Left renal cortex interstitium (tissue), 4 donors: ENCODE results near the gene GOLGA1. TPM values are rescaled to one million over a fixed set of nuclear protein-coding genes. Genes with fewer than 3 reads are reported as not detected.
"Not testable (repeated sequence)": the region's sequence is repeated elsewhere in the genome, so short reads cannot be mapped to it uniquely, and the experiment has no call there.

Experiments
- DNase-seq, 4 donors: peaks; one replicate each; pipeline ENCODE4 v3.0.0-alpha.2; 2013; ENCODE audit warnings: low read depth in 4 of 4, low spot score in 2 of 4, missing footprints in 1 of 4
- polyA plus RNA-seq, 4 donors: library from polyadenylated mRNA; unstranded; fragments of 120-200 nt; gene quantifications; one replicate each; pipeline ENCODE4 v1.2.1, GENCODE V29; 2013; ENCODE audit not compliant: insufficient read length in 4 of 4

Gene GOLGA1
- polyA plus RNA-seq, 4 donors = 14.3 to 17.8 (median 16.5) TPM

DNA sequence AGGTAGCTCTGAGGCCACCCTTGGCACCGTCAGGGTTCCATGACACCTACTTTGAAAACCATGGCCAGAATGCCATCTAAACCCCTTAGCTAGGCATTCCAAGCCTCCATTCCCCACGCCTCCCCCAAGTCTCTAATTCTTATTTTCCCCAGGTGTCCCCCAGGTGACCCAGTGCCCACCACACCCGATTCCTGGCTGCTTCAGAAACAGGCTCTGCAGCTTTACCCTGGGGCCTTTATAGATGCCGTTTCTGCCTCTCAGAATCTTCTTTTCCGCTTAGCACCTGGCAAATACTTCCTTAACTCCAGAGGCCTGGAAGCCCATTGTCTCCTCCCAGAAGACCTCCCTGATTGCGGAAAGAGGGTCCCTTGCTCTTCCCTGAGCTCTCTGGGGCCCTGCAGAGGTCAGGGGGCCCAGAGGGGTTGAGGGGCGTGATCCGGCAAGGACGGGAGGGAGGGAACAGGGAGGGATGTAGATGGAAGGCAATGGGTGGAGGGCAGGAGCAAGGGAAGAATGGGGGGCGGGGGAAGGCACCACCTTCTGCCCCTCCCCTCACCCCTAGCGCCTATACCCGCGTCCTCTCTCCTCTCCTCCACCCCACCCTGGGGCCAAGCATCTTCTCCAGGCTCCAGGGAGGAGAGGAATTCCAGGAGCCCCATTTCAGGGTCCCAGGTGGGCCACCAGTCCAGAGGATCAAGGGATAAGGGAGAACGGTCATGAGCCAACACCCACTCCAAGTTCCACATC is 99.6 kb downstream of the GOLGA1 start:
- no peak for DNase-seq

DNA sequence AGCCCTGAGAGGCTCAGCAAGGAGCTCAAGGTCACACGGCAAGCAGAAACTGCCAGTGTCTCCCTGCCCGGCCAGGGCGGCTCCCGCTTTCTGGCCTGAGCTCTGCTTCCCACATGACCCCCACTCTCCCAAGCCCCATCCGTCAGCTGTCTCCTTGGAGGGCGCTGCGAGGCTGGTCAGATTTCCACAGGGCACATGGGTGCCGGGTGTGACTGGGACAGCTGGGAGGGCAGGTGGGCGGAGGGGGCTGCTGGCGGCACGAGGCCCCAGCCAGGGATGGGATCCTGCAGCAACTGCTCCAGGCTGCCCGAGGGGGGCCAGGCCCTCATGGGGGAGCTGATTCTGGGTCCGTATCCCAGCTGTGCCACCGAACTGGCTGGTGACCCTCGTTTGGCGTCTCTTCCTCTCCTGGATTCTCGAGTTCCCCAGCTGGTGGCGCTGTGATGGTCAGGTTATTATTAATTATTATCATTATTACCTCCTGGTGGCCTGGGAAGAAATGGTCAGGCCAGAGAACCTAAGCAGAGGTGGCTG is 100.5 kb downstream of the GOLGA1 start:
- DNase-seq = no peak

- no peak for DNase-seq
Observed at GRCh38 chr9:124839612-124840299, 101.1 kb downstream of the GOLGA1 start.

GRCh38 chr9:124838567-124839275 is 102.2 kb downstream of the GOLGA1 start:
- DNase-seq = not testable (repeated sequence)

DNA sequence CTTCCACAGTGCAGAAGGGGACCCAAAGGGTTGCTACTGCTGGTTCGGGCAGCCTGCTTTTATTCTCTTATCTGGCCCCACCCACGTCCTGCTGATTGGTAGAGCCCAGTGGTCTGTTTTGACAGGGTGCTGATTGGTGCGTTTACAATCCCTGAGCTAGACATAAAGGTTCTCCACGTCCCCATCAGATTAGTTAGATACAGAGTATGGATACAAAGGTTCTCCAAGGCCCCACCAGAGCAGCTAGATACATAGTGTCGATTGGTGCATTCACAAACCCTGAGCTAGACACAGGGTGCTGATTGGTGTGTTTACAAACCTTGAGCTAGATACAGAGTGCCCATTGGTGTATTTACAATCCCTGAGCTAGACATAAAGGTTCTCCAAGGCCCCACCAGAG is 102.8 kb downstream of the GOLGA1 start:
- DNase-seq = not testable (repeated sequence)

GRCh38 chr9:124835026-124835557 is 105.8 kb downstream of the GOLGA1 start:
- DNase-seq = peak in 1 of 4 donors; percentile 45

GRCh38 chr9:124834591-124834990 is 106.3 kb downstream of the GOLGA1 start:
- DNase-seq = no peak

- no peak for DNase-seq
Observed at GRCh38 chr9:124831642-124832364, 109.1 kb downstream of the GOLGA1 start.

- no peak for DNase-seq
Observed at GRCh38 chr9:124830593-124830992, 110.3 kb downstream of the GOLGA1 start.

DNA sequence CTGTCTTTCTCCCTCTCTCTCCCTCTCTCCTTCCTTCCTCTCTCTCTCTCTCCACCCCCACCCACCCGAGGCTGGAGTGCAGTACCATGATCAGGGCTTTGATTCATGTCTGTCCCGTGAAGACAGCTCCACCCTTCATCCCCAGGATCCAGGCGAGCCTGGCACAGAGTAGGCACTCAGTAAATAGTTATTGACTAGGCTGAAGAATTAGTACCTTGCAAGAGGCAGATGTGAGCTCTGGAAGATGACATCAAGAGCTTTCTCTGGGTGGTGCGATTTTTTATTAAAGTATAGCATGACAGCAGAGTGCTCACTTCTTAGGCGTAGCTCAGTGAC is 111.6 kb downstream of the GOLGA1 start:
- no peak for DNase-seq

- no peak for DNase-seq
Observed at GRCh38 chr9:124828489-124829333, 112.2 kb downstream of the GOLGA1 start.

Other genes starting within 250 kb of the GOLGA1 start
- 1 to 10 TPM in 2 of 4 donors, under 1 TPM in 2; 0.66 to 1.9 (median 1.3) TPM for gene NR6A1, start 169.8 kb downstream of the GOLGA1 start, polyA plus RNA-seq
- gene OLFML2A, start 163.9 kb downstream of the GOLGA1 start, polyA plus RNA-seq = 10 to 100 TPM; 20.6 to 26.3 (median 24.0) TPM
- gene WDR38, start 87.6 kb downstream of the GOLGA1 start, polyA plus RNA-seq = under 1 TPM; 0.19 to 0.31 (median 0.30) TPM
- gene RPL35, start 79.1 kb downstream of the GOLGA1 start, polyA plus RNA-seq = 1,000 to 10,000 TPM in 2 of 4 donors, 100 to 1,000 TPM in 2; 763 to 1,347 (median 976) TPM
- 10 to 100 TPM; 37.2 to 41.2 (median 38.3) TPM for gene ARPC5L, start 79.0 kb downstream of the GOLGA1 start, polyA plus RNA-seq
- gene SCAI, start 202.4 kb upstream of the GOLGA1 start, polyA plus RNA-seq = 10 to 100 TPM in 3 of 4 donors, 1 to 10 TPM in 1; 6.7 to 15.7 (median 12.9) TPM
- gene PPP6C, start 248.7 kb upstream of the GOLGA1 start, polyA plus RNA-seq = 10 to 100 TPM; 45.3 to 64.6 (median 53.3) TPM